Activated B cell treated with CpG ODN at 0.5 μM for 24 hours (primary cell): Measurements from ENCODE around the gene CACNB4. TPM values are rescaled to one million over a fixed set of nuclear protein-coding genes. Genes with fewer than 3 reads are reported as not detected.

Experiments
- ATAC-seq: fragments of 200-7000 bp; cut with Tn5 transposase; one replicate; pipeline ENCODE4 v1.10.0; 2021; ENCODE audit warnings: low read depth, mild to moderate bottlenecking, moderate library complexity
- CTCF ChIA-PET: fragments of 350-600 bp; sonication (Branson Sonifier 250); formaldehyde crosslinking; loops from one replicate; lab custom pipeline; 2021; ENCODE audit warnings: antibody characterized with exemption; lab: Charles Lee
- POLR2A ChIA-PET: fragments of 350-600 bp; sonication (Branson Sonifier 250); formaldehyde crosslinking; loops from one replicate; lab custom pipeline; 2021; ENCODE audit warnings: antibody characterized with exemption; lab: Charles Lee
- DNase-seq: peaks from one replicate; pipeline ENCODE4 v3.0.0; 2022
- H3K27ac Mint-ChIP-seq: one replicate; pipeline ENCODE4 v1.8.0; 2020; ENCODE audit warnings: mixed read lengths
- H3K27me3 Mint-ChIP-seq: one replicate; pipeline ENCODE4 v1.8.0; 2021; ENCODE audit warnings: mixed read lengths
- H3K36me3 Mint-ChIP-seq: one replicate; pipeline ENCODE4 v1.8.0; 2021; ENCODE audit warnings: low read depth, mixed read lengths
- H3K4me1 Mint-ChIP-seq: one replicate; pipeline ENCODE4 v1.8.0; 2021; ENCODE audit warnings: mixed read lengths
- H3K4me3 Mint-ChIP-seq: one replicate; pipeline ENCODE4 v1.8.0; 2020; ENCODE audit warnings: mild to moderate bottlenecking, mixed read lengths
- H3K9me3 Mint-ChIP-seq: one replicate; pipeline ENCODE4 v1.8.0; 2020; ENCODE audit warnings: mixed read lengths
- intact Hi-C: fragments of 100-400 bp; cut with micrococcal nuclease; formaldehyde crosslinking; loops from one replicate; pipeline ENCODE4 v1.15.1; 2024
- total RNA-seq: library from RNA; stranded (reverse); gene quantifications from 2 replicates; pipeline ENCODE4 v1.2.3, GENCODE V29; 2022
- TF ChIP-seq, protein P1 (sequence below): fragments of 200-600 bp; IDR thresholded peaks from one replicate; pipeline ENCODE4 v1.8.0; 2022; ENCODE audit warnings: antibody characterized with exemption, mild to moderate bottlenecking

CACNB4 gene
- total RNA-seq, 1 donor from 2014 or later, result 0.86 TPM

DNA sequence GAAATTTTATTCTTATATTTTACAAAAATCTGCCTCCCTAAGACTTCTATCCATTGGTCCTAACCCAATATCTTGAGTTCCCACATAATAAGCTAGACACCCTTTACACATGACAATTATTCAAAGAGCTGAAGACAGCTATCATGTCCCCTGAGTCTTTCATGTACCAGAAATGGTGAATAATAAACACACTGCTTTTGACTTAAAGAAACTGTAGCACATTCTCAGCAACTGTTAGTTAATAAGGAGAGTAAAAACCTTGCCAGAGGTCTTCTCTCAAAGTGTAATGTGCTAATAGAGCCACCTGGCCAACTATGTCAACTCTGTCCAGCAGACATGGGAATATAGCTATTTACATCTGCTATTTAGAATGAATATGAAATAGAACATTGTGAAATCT lies 160.9 kb downstream of the CACNB4 start:
- no peak overlapping the region for H3K4me3 Mint-ChIP-seq
- no peak for DNase-seq
- H3K9me3 Mint-ChIP-seq, result peaks cover 5% of the 10 kb centered on the region
- CTCF ChIA-PET, result no interaction called here
- H3K36me3 Mint-ChIP-seq, result no peaks in the 10 kb centered on the region
- peaks cover 9% of the 10 kb centered on the region for H3K27me3 Mint-ChIP-seq
- intact Hi-C loops, result no loop called here
- POLR2A ChIA-PET, result no interaction called here
- H3K27ac Mint-ChIP-seq, result no peak overlapping the region
- no peaks in the 10 kb centered on the region for H3K4me1 Mint-ChIP-seq
- TF ChIP-seq, protein P1, sequence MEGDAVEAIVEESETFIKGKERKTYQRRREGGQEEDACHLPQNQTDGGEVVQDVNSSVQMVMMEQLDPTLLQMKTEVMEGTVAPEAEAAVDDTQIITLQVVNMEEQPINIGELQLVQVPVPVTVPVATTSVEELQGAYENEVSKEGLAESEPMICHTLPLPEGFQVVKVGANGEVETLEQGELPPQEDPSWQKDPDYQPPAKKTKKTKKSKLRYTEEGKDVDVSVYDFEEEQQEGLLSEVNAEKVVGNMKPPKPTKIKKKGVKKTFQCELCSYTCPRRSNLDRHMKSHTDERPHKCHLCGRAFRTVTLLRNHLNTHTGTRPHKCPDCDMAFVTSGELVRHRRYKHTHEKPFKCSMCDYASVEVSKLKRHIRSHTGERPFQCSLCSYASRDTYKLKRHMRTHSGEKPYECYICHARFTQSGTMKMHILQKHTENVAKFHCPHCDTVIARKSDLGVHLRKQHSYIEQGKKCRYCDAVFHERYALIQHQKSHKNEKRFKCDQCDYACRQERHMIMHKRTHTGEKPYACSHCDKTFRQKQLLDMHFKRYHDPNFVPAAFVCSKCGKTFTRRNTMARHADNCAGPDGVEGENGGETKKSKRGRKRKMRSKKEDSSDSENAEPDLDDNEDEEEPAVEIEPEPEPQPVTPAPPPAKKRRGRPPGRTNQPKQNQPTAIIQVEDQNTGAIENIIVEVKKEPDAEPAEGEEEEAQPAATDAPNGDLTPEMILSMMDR, result no peak
- ATAC-seq, result no peak

GRCh38 chr2:151936626-151937025 lies 162.2 kb downstream of the CACNB4 start:
- DNase-seq (no peak), ATAC-seq (no peak)
- Mint-ChIP-seq H3K9me3 (no peaks in the 10 kb centered on the region), H3K27me3 (peaks cover 10% of the 10 kb centered on the region), H3K27ac (no peak overlapping the region), H3K36me3 (no peaks in the 10 kb centered on the region), H3K4me3 (no peak overlapping the region), H3K4me1 (no peaks in the 10 kb centered on the region)
- ChIA-PET CTCF (no interaction called here), POLR2A (no interaction called here)
- intact Hi-C loops, result no loop called here
- TF ChIP-seq, protein P1, result no peak

DNA sequence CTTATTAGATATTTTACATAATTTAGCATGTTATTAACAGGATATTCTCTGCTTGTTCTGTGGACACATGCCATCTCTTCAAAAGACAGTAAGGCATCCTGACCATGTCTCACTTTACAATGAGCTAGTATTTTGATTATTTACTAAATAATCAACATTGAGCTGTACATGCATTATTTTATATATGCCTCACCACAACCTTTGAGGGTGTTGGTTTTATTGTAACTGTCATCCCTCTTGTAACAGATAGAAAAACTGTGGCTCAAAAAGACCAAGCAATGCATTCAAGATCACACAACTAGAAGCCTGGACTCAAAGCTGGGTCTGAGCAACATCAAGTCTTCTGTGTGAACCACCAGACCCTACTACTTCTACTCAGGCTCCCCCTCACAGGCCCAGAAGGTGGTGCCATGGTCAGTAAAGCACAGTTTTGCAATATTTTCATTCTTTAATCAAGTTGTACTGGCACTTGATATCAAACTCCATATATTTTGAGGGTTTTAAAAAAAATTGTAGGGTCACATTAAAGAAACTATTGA lies 165.5 kb downstream of the CACNB4 start:
- no peak overlapping the region for H3K4me3 Mint-ChIP-seq
- H3K27me3 Mint-ChIP-seq, result peaks cover 11% of the 10 kb centered on the region
- TF ChIP-seq, protein P1, result no peak
- ChIA-PET POLR2A (no interaction called here), CTCF (no interaction called here)
- ATAC-seq (no peak), DNase-seq (no peak)
- no peaks in the 10 kb centered on the region for H3K9me3 Mint-ChIP-seq
- H3K36me3 Mint-ChIP-seq, result no peaks in the 10 kb centered on the region
- no peaks in the 10 kb centered on the region for H3K4me1 Mint-ChIP-seq
- intact Hi-C loops, result no loop called here
- H3K27ac Mint-ChIP-seq, result no peak overlapping the region

- peaks cover 17% of the 10 kb centered on the region for H3K27me3 Mint-ChIP-seq
- intact Hi-C loops, result no loop called here
- H3K4me3 Mint-ChIP-seq, result no peak overlapping the region
- H3K27ac Mint-ChIP-seq, result no peak overlapping the region
- TF ChIP-seq, protein P1, result no peak
- H3K9me3 Mint-ChIP-seq, result no peaks in the 10 kb centered on the region
- POLR2A ChIA-PET, result no interaction called here
- no peak for DNase-seq
- ATAC-seq, result no peak
- H3K4me1 Mint-ChIP-seq, result no peaks in the 10 kb centered on the region
- H3K36me3 Mint-ChIP-seq, result no peaks in the 10 kb centered on the region
- CTCF ChIA-PET, result no interaction called here
These were observed 167.1 kb downstream of the CACNB4 start for GRCh38 chr2:151931756-151932155.

GRCh38 chr2:151931030-151931611 lies 167.7 kb downstream of the CACNB4 start:
- Mint-ChIP-seq H3K27ac (no peak overlapping the region), H3K36me3 (no peaks in the 10 kb centered on the region), H3K4me3 (no peak overlapping the region), H3K9me3 (no peaks in the 10 kb centered on the region), H3K27me3 (peaks cover 18% of the 10 kb centered on the region), H3K4me1 (no peaks in the 10 kb centered on the region)
- DNase-seq, result no peak
- intact Hi-C loops, result no loop called here
- TF ChIP-seq, protein P1, result no peak
- ChIA-PET POLR2A (no interaction called here), CTCF (no interaction called here)
- no peak for ATAC-seq
